Activated CD4-positive, alpha-beta T cell treated with anti-CD3 and anti-CD28 coated beads, Interleukin-2, amount 50 U/mL, for 4 hours (primary cell): ENCODE data around the gene ADAMTS20.
"Not testable (repeated sequence)": the region's sequence is repeated elsewhere in the genome, so short reads cannot be mapped to it uniquely, and the experiment has no call there.

ENCODE experiments used
- DNase-seq, 2 experiments: peaks; one replicate each; pipeline ENCODE4 v3.0.0-alpha.2; 2020

ADAMTS20 gene

DNA sequence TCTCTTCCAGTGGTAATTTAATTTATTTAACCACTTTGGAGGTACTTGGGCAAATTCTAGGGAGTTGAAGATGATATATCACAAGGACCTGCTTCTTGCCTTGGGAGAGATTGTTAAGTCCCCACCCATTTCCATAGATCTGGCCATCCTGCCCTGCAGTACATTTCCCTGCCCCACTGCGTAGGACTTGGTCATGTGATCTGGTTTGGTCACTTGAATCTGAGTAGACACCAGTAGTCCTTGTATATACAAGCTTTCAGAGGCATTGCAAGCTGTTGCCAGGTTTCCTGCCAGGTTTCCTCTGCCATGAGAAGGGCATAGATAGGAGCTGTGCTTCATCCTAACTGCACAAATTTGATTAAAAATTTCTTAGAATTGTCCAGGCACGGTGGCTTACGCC is 200.0 kb downstream of the ADAMTS20 start:
- DNase-seq = no peak

DNA sequence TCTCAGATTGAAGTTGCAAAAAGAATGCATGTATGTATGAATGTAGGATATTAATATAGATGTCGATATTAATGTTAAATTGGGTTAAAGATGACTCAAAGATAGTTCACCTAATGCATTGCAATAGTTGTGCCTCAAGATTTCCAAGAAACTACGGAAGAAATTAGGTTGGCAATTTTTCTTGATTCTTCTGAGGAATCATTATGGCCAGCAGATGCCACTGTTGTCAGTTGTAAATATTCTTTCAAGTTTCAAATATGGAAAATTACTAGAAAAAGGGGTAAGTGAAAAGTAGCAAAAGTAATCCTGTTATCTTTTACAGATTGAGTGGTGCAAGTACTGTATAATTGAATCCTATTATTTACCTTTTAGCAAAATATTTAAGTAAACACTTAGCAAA is 202.1 kb downstream of the ADAMTS20 start:
- DNase-seq = no peak

DNA sequence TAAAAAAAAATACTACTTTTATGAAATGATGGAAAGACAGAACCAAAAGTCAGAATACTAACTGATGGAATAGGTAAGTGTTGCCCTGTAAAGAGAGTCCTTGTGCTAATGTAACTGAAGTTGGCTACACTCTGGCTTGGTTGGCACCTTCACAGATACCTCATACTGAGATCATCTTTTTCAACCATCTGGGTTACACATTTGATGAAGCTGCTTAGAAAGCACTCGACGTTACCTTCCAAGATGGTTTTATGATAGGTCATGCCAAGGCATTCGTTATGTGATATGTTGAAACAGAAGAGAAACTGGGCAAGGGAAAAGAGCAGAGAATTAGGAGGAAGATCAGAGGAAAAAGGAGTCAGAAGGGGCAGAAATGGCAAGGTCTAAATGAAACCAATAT is 203.8 kb downstream of the ADAMTS20 start:
- DNase-seq = no peak

GRCh38 chr12:43347026-43347425 is 205.0 kb downstream of the ADAMTS20 start:
- DNase-seq = no peak

- no peak for DNase-seq
Observed at GRCh38 chr12:43345023-43345422, 207.0 kb downstream of the ADAMTS20 start.

DNA sequence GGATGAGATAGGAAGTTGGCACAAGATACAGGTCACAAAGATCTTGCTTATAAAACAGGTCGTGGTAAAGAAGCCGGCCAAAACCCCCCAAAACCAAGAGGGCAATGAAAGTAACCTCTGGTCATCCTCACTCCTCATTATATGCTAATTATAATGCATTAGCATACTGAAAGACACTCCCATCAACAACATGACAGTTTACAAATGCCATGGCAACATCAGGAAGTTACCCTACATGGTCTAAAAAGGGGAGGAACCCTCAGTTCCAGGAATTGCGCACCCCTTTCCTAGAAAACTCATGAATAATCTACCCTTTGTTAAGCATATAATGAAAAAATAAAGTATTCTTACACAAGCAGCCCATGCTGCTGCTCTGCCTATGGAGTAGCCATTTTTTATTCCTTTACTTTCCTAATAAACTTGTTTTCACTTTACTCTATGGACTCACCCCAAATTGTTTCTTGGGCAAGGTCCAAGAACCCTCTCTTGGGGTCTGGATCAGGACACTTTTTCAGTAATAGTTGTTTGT is 210.2 kb downstream of the ADAMTS20 start:
- not testable (repeated sequence) for DNase-seq

GRCh38 chr12:43338848-43339526 is 213.0 kb downstream of the ADAMTS20 start:
- no peak for DNase-seq

DNA sequence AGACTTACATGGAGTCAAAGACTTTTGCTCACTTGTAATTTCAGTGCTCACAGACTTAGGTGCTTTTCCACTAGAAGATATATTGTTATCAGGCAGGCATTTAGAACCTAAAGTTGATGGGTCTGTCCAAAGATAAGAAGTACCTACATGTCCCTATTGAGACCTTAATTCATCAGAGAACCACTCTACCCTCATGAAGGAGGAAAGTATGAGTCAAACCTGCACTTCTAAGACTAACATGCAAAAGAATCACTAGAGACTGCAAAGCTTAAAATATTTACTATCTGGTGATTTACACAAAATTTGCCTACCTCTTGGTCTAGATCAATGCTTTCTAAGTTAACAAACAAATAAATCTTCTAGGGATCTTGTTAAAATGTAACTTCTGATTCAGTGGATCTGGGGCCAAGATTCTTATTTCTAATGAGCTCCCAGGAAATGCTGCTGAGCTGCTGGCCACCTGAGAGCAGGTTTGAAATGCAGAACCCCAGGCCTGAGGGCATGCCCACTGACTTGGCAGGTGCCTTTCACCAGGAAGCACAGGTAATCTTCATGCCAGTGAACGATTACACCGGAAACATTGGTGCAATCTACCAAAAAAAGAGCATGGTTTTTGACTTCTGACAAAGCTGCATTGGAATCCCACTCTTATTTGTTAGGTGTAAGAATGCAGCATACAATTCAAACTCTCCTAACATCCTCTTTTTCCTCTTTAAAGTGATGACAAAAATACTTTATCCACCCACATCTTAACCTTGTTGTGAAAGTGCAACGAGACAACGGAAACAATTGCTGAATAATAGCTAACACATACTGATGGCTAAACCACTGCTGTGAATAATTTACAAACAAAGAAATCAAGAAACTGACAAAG is 214.2 kb downstream of the ADAMTS20 start:
- DNase-seq = no peak

GRCh38 chr12:43336962-43337555 is 214.9 kb downstream of the ADAMTS20 start:
- no peak for DNase-seq

DNA sequence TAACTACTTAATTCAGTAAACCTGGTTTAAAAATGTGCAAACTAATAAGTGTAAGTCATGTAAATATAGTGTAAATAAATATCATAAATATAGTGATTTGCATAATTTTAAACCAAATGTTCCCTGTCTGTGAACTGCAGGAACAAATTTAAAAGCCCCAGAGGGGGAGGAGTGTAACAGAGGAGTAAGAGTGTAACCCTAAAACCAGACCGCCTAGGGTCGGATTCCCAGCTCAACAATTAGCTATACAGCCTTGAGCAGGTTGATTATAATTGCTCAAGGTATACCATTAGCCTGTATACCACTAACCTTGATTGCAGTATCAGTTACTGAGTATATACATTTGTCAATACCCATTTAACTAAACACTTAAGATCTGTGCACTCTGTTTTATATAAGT is 218.4 kb downstream of the ADAMTS20 start:
- no peak for DNase-seq

DNA sequence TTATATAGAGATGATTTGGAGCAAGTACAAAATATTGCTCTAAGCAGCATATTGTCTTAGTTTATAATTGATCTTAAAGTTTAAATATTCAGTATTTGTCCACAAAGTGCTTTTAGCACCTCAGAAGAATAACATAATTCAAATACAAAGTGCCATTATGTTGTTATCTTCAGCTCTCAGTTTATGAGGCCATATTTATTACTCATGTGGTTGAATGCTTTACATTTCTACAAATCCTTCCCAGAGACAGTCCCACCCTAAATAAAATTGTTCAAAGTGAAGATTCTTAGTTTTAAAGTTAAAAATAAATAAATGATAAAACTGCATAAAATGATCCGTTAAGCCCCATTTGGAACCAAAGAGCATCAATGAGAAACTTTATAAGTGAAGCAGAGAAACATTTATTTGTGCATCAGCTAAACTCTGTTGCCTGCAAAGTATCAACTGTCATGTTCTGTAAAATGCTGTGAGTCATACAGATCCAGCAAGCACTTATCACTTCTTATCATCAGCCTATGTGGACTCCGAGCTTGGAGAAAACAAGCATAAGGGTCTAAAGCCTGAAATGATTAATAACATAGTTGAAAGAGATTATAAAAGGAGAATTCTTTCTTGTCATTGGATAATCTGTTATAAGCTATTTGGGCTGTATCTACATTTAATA is 218.9 kb downstream of the ADAMTS20 start:
- DNase-seq = no peak

GRCh38 chr12:43331935-43332334 is 220.1 kb downstream of the ADAMTS20 start:
- no peak for DNase-seq

GRCh38 chr12:43329375-43329774 is 222.6 kb downstream of the ADAMTS20 start:
- DNase-seq = no peak

DNA sequence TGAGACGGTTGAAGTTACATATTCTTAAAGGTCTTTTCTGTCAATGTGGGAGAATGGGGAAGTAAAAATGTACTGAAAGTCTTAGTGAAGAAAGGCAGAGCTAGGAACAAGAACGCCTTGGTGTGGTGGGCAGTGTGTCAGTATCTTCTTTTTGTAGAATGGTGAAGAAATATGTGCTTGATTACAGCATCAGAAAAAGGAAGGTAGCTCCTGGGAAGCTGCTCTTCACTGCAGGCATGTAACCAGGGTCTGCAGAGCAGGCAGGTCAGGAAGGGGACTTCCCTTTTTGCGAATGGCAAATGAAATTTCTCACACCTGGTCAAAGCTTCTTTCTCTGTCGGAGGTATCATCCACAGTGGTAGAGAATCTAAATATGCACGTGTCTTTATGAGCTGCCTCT is 226.2 kb downstream of the ADAMTS20 start:
- no peak for DNase-seq

- DNase-seq = no peak
Observed at GRCh38 chr12:43320281-43320680, 231.7 kb downstream of the ADAMTS20 start.

DNA sequence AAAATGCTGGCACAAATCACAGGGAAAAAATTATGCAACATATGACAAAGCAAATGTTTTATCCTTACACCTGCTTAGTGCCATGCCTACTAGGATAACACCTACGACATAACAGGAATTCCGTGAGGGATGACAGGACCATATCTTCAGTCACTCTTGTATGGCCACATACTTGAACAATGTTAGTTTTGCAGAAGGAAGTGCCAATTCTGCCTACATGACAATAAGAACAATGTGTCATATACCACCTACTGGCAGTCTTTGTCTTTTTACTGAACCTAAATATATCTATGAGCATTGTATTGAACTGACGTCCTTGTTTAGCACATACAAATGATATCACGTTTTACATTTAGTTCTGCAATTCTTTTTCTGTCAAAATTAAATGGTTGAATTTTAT is 234.0 kb downstream of the ADAMTS20 start:
- DNase-seq = no peak

GRCh38 chr12:43317156-43317555 is 234.8 kb downstream of the ADAMTS20 start:
- no peak for DNase-seq

DNA sequence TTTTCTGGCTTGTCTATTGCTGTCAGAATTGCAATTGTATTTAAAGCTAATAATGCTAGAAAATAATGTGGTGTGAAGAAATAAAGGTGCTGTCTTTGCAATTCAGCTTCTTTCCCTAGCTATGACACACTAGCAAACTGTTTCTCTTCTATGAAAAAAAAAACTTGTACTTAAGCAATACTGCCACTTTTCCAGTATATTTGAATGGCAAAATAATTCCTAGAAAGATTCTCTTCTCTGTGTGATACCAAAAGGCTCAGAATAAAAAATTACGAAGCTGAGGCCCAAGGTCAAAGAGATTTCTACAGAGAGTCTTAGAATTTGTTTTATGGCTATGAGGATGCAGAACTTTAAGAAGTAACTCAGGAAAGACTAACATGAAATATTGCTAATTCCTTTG is 235.5 kb downstream of the ADAMTS20 start:
- DNase-seq = no peak

GRCh38 chr12:43315961-43316360 is 236.0 kb downstream of the ADAMTS20 start:
- DNase-seq = no peak

DNA sequence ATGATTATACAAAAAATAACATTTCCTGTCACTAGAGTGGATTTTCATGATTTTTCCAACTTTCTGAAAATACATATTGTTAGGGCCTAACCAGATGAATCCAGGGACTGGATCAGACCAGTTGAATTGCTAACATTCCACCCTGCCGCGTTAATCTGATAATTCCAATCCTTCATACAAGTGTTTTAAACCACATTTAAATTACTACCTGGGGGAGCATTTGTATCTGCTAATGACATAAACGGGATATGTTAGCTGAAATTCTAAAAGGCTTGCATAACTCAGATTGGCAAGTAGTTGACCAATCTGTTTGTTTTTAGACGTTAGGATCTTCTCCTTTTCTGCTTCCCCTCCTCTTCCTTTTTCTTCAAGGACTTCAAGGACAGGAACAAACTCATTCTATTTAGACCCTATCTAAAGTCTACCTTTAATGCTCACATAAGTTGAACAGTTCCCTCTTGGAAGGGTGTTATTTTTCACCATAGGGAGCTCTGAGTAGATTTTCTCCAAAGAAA is 239.0 kb downstream of the ADAMTS20 start:
- no peak for DNase-seq

- no peak for DNase-seq
Observed at GRCh38 chr12:43310596-43310995, 241.4 kb downstream of the ADAMTS20 start.

DNA sequence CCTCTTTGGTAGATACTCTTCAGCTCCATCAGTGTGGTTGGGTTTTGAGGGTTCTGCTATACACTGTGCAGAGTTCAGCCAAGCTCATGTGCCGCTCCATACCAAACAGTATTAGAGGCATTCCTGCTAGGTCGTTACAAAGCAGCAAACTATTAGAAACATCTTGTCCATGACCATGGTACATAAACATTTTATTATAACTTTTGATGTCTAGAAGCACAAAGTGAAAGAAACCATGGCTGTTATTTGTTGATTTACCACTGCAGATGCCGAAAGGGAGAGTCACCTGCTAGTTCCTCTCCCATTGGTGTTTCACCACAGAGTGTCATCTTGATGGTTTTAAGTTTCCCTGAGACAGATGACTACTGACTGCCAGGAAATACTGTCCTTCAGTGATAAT is 242.0 kb downstream of the ADAMTS20 start:
- no peak for DNase-seq

DNA sequence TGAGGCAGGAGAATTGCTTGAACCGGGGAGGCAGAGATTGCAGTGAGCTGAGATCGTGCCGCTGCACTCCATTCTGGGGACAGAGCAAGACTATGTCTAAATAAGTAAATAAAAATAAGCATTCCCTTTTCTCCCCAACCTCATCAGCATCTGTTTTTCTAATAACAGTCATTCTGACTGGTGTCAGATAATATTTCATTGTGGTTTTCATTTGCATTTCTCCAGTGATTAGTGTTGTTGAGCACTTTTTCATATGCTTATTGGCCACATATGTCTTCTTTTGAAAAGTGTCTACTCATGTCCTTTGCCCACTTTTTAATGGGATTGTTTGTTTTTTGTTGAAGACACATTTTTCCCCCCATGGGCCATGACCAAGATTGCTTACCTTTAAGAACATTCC is 243.2 kb downstream of the ADAMTS20 start:
- DNase-seq = no peak
